Neural cell (in vitro differentiated cells): ENCODE data around the gene BTD. TPM values are rescaled to one million over a fixed set of nuclear protein-coding genes. Genes with fewer than 3 reads are reported as not detected.
"Not testable (repeated sequence)": the region's sequence is repeated elsewhere in the genome, so short reads cannot be mapped to it uniquely, and the experiment has no call there.

Experiments used
- H2AFZ ChIP-seq: fragments of 200-600, 300-800 bp; sonication (generic), shearing (Covaris generic); 2 replicates; pipeline ENCODE4 v1.6.0; 2014; ENCODE audit warnings: low read depth, mild to moderate bottlenecking, antibody characterized with exemption, low read length, moderate library complexity
- H3F3A ChIP-seq: fragments of 200-600 bp; shearing (Covaris generic); 2 replicates; pipeline ENCODE4 v1.6.1; 2016; ENCODE audit warnings: mild to moderate bottlenecking, moderate library complexity, mixed read lengths, antibody characterized with exemption, low read length; ENCODE audit not compliant: insufficient read depth, poor library complexity, severe bottlenecking
- H3K27ac ChIP-seq: fragments of 200-600, 300-800 bp; sonication (generic), shearing (Covaris generic); 2 replicates; pipeline ENCODE4 v1.5.1; 2014; ENCODE audit warnings: mild to moderate bottlenecking, low read length, moderate library complexity
- H3K27me3 ChIP-seq: fragments of 300-800, 200-600 bp; sonication (generic), shearing (Covaris generic); 2 replicates; pipeline ENCODE4 v1.6.0; 2014; ENCODE audit warnings: mild to moderate bottlenecking, low read depth, low read length, moderate library complexity; ENCODE audit not compliant: insufficient read depth
- H3K36me3 ChIP-seq: fragments of 300-800, 200-600 bp; sonication (generic), shearing (Covaris generic); 2 replicates; pipeline ENCODE4 v1.5.1; 2014; ENCODE audit warnings: mild to moderate bottlenecking, antibody characterized with exemption, low read length, moderate library complexity; ENCODE audit not compliant: insufficient read depth
- H3K4me2 ChIP-seq: fragments of 300-800, 200-600 bp; sonication (generic), shearing (Covaris generic); 2 replicates; pipeline ENCODE4 v1.6.0; 2014; ENCODE audit warnings: mild to moderate bottlenecking, low read length
- H3K4me3 ChIP-seq: fragments of 300-800, 200-600 bp; sonication (generic), shearing (Covaris generic); 2 replicates; pipeline ENCODE4 v1.5.1; 2014; ENCODE audit warnings: mild to moderate bottlenecking, low read length, moderate library complexity
- H3K79me2 ChIP-seq: fragments of 200-600 bp; shearing (Covaris generic); replicated peaks from 2 replicates; pipeline ENCODE4 v1.6.0; 2014; ENCODE audit warnings: mild to moderate bottlenecking, low read length, moderate library complexity; ENCODE audit not compliant: insufficient read depth
- H3K9ac ChIP-seq: fragments of 300-800, 200-600 bp; sonication (generic), shearing (Covaris generic); 2 replicates; pipeline ENCODE4 v1.6.1; 2016; ENCODE audit warnings: mild to moderate bottlenecking, low read length, mixed read lengths
- H3K9me2 ChIP-seq: fragments of 200-600 bp; shearing (Covaris generic); 2 replicates; pipeline ENCODE4 v1.6.1; 2016; ENCODE audit warnings: mild to moderate bottlenecking, low read length, mixed read lengths; ENCODE audit not compliant: insufficient read depth
- H3K9me3 ChIP-seq: fragments of 200-600, 300-800 bp; sonication (generic), shearing (Covaris generic); 2 replicates; pipeline ENCODE4 v1.6.1; 2016; ENCODE audit warnings: mild to moderate bottlenecking, mixed run types, low read length, moderate library complexity, mixed read lengths
- H4K20me1 ChIP-seq: fragments of 200-600 bp; shearing (Covaris generic); 2 replicates; pipeline ENCODE4 v1.6.1; 2016; ENCODE audit warnings: mild to moderate bottlenecking, mixed run types; ENCODE audit not compliant: insufficient read depth
- CTCF ChIP-seq: fragments of 450-650 bp; IDR thresholded peaks from 2 replicates; pipeline ENCODE4 v1.5.1; 2014; ENCODE audit warnings: antibody characterized with exemption, mild to moderate bottlenecking, moderate library complexity; ENCODE audit not compliant: poor library complexity, severe bottlenecking
- EP300 ChIP-seq: fragments of 450-650 bp; conservative IDR thresholded peaks from 2 replicates; pipeline ENCODE4 v1.6.1; 2014; ENCODE audit warnings: antibody characterized with exemption, mild to moderate bottlenecking, moderate library complexity; ENCODE audit not compliant: poor library complexity, severe bottlenecking
- EZH2 ChIP-seq: fragments of 200-600, 300-800 bp; shearing (Covaris generic), sonication (generic); IDR thresholded peaks from 2 replicates; pipeline ENCODE4 v1.6.1; 2014; ENCODE audit warnings: antibody characterized with exemption, low read length, borderline replicate concordance, mild to moderate bottlenecking; ENCODE audit not compliant: insufficient read depth, poor library complexity, severe bottlenecking
- MXI1 ChIP-seq: fragments of 450-650 bp; conservative IDR thresholded peaks from 2 replicates; pipeline ENCODE4 v1.6.1; 2014; ENCODE audit warnings: antibody characterized with exemption, mild to moderate bottlenecking; ENCODE audit not compliant: poor library complexity, severe bottlenecking
- POLR2AphosphoS5 ChIP-seq: IDR thresholded peaks from 2 replicates; pipeline ENCODE4 v1.6.1; 2012
- RAD21 ChIP-seq: fragments of 450-650 bp; conservative IDR thresholded peaks from 2 replicates; pipeline ENCODE4 v1.6.1; 2014; ENCODE audit warnings: antibody characterized with exemption, mild to moderate bottlenecking, moderate library complexity
- REST ChIP-seq: IDR thresholded peaks from 2 replicates; pipeline ENCODE4 v1.6.1; 2012; ENCODE audit warnings: borderline replicate concordance
- SMC3 ChIP-seq: fragments of 450-650 bp; conservative IDR thresholded peaks from 2 replicates; pipeline ENCODE4 v1.6.1; 2014; ENCODE audit warnings: antibody characterized with exemption, mild to moderate bottlenecking, moderate library complexity; ENCODE audit not compliant: poor library complexity
- TAF1 ChIP-seq: IDR thresholded peaks from 2 replicates; pipeline ENCODE4 v1.6.1; 2012; ENCODE audit warnings: low read depth
- polyA plus RNA-seq: library from polyadenylated mRNA; depleted of rRNA; stranded (reverse); fragments of >200 nt; gene quantifications from 2 replicates; pipeline ENCODE4 v1.2.3, GENCODE V29; 2014

Gene BTD
- polyA plus RNA-seq, 1 donor from 2014 or later, result 4.6 TPM

- Histone ChIP-seq H3K27me3 (no peaks in the 10 kb centered on the region), H3K9me3 (no peaks in the 10 kb centered on the region), H3K4me3 (no peak overlapping the region), H3K4me2 (no peak overlapping the region), H3K36me3 (no peaks in the 10 kb centered on the region), H3F3A (no peaks in the 10 kb centered on the region), H3K27ac (no peak overlapping the region), H4K20me1 (no peaks in the 10 kb centered on the region), H3K9ac (no peak overlapping the region), H3K9me2 (no peaks in the 10 kb centered on the region), H3K79me2 (no peaks in the 10 kb centered on the region), H2AFZ (no peak overlapping the region)
- TF ChIP-seq RAD21, result no peak
- no peak for TF ChIP-seq SMC3
- no peak for TF ChIP-seq MXI1
- no peak for TF ChIP-seq POLR2AphosphoS5
- TF ChIP-seq REST, result no peak
- TF ChIP-seq EZH2, result no peak
- TF ChIP-seq EP300, result no peak
- no peak for TF ChIP-seq TAF1
- TF ChIP-seq CTCF, result no peak
Observed at GRCh38 chr3:15595955-15596354, 5.6 kb upstream of the BTD start.

- TF ChIP-seq EP300, result no peak
- TF ChIP-seq RAD21, result peak; percentile 38
- TF ChIP-seq SMC3, result peak; percentile 52
- Histone ChIP-seq H3K36me3 (no peaks in the 10 kb centered on the region), H3K9ac (peak overlapping the region; percentile 73), H4K20me1 (no peaks in the 10 kb centered on the region), H3K9me2 (no peaks in the 10 kb centered on the region), H3K9me3 (no peaks in the 10 kb centered on the region), H3K27ac (peak overlapping the region; percentile 90), H2AFZ (peak overlapping the region; percentile 30), H3K79me2 (no peaks in the 10 kb centered on the region), H3F3A (peaks cover 3% of the 10 kb centered on the region), H3K27me3 (no peaks in the 10 kb centered on the region), H3K4me2 (peak overlapping the region; percentile 74), H3K4me3 (peak overlapping the region; percentile 73)
Observed at GRCh38 chr3:15601046-15601398, 523 bp upstream of the BTD start.

GRCh38 chr3:15602146-15602536 lies 596 bp downstream of the BTD start:
- no peaks in the 10 kb centered on the region for H3K27me3 ChIP-seq
- no peaks in the 10 kb centered on the region for H4K20me1 ChIP-seq
- TF ChIP-seq RAD21 (peak; percentile 59), SMC3 (peak; percentile 57), EP300 (no peak)
- peak overlapping the region; percentile 90 for H3K27ac ChIP-seq
- H3K4me2 ChIP-seq, result peak overlapping the region; percentile 94
- no peaks in the 10 kb centered on the region for H3K79me2 ChIP-seq
- peak overlapping the region; percentile 73 for H3K9ac ChIP-seq
- no peaks in the 10 kb centered on the region for H3K9me2 ChIP-seq
- no peaks in the 10 kb centered on the region for H3K36me3 ChIP-seq
- H3F3A ChIP-seq, result peaks cover 3% of the 10 kb centered on the region
- no peaks in the 10 kb centered on the region for H3K9me3 ChIP-seq
- H2AFZ ChIP-seq, result peak overlapping the region; percentile 66
- H3K4me3 ChIP-seq, result peak overlapping the region; percentile 73

- Histone ChIP-seq H3K4me3 (peak overlapping the region; percentile 73), H3K27ac (peak overlapping the region; percentile 90)
- H3K9me3 ChIP-seq, result not testable (repeated sequence)
Observed at GRCh38 chr3:15602816-15603215, 1.3 kb downstream of the BTD start.

GRCh38 chr3:15604584-15604983 lies 3.0 kb downstream of the BTD start:
- H3K4me2 ChIP-seq, H3K27ac ChIP-seq, H3K79me2 ChIP-seq, H3K9ac ChIP-seq, H3K4me3 ChIP-seq, H3K36me3 ChIP-seq, H3K9me2 ChIP-seq, H3K27me3 ChIP-seq, H2AFZ ChIP-seq, H4K20me1 ChIP-seq, H3K9me3 ChIP-seq, H3F3A ChIP-seq: not testable (repeated sequence)

More at GRCh38 chr3:15602816-15603215, 1.3 kb downstream of the BTD start:
- H3K79me2 ChIP-seq, H3K27me3 ChIP-seq, H2AFZ ChIP-seq, H3K36me3 ChIP-seq, H4K20me1 ChIP-seq, H3F3A ChIP-seq, H3K9me2 ChIP-seq: not testable (repeated sequence)
- Histone ChIP-seq H3K9ac (peak overlapping the region; percentile 73), H3K4me2 (peak overlapping the region; percentile 94)
